AG10803 (cell line): ENCODE data around the gene ELP4.

Source experiments
- DNase-seq: peaks from one replicate; pipeline ENCODE4 v3.0.0; 2010; ENCODE audit warnings: low read depth
- H3K4me3 ChIP-seq: 2 replicates; pipeline ENCODE4 v1.5.1; 2011; ENCODE audit warnings: mild to moderate bottlenecking, low read length, control low read depth
- CTCF ChIP-seq: conservative IDR thresholded peaks from 2 replicates; pipeline ENCODE4 v1.5.1; 2011; ENCODE audit warnings: mild to moderate bottlenecking, low read length, control low read depth, inconsistent platforms

The ELP4 gene

GRCh38 chr11:31815711-31816467 is 306.3 kb downstream of the ELP4 start:
- DNase-seq = no peak
- peak overlapping the region; percentile 39 for H3K4me3 ChIP-seq
- no peak for TF ChIP-seq CTCF

DNA sequence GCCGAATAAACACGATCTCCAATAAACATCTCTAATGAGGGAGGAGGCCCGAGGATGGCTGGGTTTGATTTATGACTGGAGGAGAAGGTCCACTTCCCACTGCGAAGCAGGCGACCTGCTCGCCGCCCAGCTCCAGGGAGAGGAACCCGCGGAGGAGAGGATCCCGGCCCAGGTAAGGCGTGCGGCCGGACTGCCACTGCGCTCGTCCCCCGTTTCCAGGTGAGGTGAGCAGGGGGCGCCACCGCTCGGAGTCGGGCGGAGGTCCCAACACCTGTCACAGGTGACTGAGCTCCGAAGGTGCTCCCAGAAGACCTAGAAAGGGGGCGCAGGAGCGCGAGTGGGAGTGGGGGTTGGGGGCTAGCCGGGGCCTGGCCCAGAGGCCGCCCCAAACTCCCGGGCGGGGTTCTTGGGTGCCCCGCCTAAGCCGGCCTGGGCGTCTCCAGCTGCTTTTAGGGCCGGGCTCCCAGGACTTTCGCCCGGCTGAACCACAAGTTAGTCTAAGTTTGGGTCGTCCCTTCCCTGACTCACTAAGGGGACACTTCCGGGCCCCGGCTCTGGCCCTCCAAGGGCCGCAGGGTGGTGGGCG is 307.0 kb downstream of the ELP4 start:
- no peak for TF ChIP-seq CTCF
- no peak for DNase-seq
- peak overlapping the region; percentile 39 for H3K4me3 ChIP-seq

- H3K4me3 ChIP-seq = peak overlapping the region; percentile 39
- no peak for DNase-seq
- TF ChIP-seq CTCF = no peak
Observed at GRCh38 chr11:31817054-31817620, 307.6 kb downstream of the ELP4 start.

DNA sequence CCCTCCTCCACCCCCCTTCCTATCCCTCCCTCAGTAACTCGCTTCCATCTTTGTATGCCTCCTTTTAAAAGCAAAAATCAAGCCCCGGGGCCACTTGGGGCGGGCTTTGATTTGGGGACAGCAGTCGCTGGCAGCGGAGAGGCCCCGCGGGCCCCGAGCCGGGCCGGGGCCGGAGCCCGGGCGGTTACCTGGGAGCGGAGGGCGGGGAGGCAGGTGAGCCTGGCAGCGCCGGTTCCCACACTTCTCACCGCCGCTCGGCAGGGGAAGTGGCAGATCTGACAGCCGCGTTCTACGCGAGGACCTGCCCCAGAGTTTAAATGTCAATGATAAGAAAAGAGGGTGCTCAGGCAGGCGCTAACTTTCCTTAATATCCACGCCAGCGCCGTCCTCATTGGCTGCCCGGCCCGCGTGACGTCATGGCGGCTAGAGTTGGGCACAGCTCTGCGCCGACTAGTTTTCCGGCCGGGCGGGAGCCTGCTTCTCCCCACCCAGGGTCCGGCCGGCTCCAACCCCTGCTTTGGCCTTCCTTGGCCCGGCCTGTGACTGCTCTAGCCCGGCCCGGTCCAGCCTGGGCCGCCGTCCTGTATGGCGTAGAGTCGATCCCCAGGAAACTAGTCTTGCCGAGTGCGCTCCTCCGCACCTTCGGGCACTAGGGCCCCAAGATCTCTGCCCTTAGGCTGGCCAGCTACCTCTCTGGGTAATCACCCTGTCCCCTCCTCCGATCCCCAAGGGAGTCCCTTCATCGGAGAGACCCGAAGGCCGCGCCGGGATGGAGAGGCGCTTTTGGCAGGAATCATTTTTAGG is 308.3 kb downstream of the ELP4 start:
- TF ChIP-seq CTCF = no peak
- no peak for DNase-seq

GRCh38 chr11:31818425-31818755 is 308.8 kb downstream of the ELP4 start:
- no peak overlapping the region for H3K4me3 ChIP-seq
- DNase-seq = no peak

More for the DNA sequence above, 308.3 kb downstream of the ELP4 start:
- H3K4me3 ChIP-seq = peak overlapping the region; percentile 39

GRCh38 chr11:31818874-31819331 is 309.3 kb downstream of the ELP4 start:
- no peak for TF ChIP-seq CTCF
- DNase-seq = no peak
- H3K4me3 ChIP-seq = no peak overlapping the region

More at GRCh38 chr11:31818425-31818755, 308.8 kb downstream of the ELP4 start:
- TF ChIP-seq CTCF = no peak
